GM21723 (cell line): Measurements from ENCODE around the gene B4GALT6.

Source experiments
- ATAC-seq: cut with Tn5 transposase; IDR thresholded peaks from one replicate; pipeline ENCODE4 v1.9.1; 2021; ENCODE audit warnings: mild to moderate bottlenecking, moderate library complexity; ENCODE audit not compliant: unreplicated experiment

The B4GALT6 gene

DNA sequence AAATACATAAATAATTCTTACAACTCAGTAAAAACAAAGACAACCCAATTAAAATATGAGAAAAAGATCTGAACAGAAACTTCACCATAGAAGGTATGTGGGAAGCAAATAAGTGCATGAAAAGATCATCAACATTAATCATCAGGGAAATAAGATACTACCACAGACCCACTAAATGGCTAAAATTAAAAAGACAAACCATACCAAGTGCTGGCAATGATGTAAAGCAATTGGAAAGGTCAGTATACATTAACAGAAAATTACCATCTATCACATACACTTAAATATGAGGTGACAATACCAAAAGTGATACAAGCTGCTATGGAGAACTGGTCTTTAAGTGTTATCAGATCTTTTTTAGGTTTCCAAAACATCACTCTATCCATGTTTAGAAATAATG is 48.0 kb downstream of the B4GALT6 start:
- no peak for ATAC-seq

DNA sequence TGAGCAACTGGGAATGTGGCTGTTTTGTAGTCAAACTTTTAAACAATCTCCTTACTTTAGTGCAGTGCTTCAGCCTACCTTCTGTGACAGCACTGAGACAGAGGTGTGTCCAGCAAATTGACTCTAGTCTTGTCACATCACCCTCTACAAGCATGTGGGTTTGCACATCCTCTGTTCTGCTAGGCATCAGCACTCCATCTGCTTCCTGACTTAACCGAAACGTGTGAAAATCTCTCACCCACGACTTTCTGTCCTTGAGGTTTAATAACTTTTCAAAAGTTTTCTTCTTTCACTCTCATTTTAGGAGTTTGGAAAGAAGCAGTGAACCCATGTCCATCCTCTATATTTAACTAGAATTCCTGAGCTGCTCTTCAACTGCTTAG is 50.1 kb downstream of the B4GALT6 start:
- ATAC-seq, result peak; percentile 98

- ATAC-seq, result peak; percentile 22
Measured at GRCh38 chr18:31633392-31634330, 50.7 kb downstream of the B4GALT6 start.

DNA sequence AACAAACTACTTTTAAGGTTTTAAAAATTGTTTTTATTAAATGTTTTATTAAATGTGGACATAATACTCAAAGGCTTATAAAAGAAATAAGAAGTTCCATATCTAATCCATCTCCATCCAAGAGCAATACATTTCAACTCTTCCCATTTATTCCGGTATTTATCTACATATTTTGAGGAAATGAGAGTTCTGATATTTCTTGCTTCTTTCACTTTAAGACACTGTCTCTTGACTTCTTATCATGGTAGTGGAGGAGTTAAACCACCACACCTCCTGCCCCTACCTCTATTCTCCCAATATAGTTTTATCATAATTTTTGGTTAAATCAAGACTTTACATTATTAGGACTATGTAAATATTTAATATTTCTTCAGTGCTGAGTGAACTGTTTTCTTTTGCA is 52.0 kb downstream of the B4GALT6 start:
- no peak for ATAC-seq

- ATAC-seq, result no peak
Measured at GRCh38 chr18:31631526-31631925, 52.9 kb downstream of the B4GALT6 start.

DNA sequence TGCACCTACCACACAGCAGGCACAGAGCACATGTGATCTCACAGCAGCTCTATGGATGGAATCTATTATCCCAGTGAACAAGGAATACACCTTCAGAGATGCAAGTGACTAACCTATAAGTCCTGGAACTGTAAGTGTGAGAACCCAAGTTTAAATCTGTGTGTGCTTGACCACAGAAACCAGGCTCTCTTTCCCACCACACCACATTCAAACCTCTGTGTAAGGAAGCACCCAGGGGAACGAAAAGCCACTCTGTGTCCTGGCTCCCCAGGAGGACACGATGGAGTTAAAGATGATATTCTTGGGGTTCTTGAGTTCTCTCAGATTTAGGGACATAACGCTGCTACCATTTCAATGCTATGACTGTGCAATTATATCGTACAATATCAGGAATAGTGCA is 53.8 kb downstream of the B4GALT6 start:
- ATAC-seq, result no peak

GRCh38 chr18:31626409-31626808 is 58.0 kb downstream of the B4GALT6 start:
- ATAC-seq, result no peak

DNA sequence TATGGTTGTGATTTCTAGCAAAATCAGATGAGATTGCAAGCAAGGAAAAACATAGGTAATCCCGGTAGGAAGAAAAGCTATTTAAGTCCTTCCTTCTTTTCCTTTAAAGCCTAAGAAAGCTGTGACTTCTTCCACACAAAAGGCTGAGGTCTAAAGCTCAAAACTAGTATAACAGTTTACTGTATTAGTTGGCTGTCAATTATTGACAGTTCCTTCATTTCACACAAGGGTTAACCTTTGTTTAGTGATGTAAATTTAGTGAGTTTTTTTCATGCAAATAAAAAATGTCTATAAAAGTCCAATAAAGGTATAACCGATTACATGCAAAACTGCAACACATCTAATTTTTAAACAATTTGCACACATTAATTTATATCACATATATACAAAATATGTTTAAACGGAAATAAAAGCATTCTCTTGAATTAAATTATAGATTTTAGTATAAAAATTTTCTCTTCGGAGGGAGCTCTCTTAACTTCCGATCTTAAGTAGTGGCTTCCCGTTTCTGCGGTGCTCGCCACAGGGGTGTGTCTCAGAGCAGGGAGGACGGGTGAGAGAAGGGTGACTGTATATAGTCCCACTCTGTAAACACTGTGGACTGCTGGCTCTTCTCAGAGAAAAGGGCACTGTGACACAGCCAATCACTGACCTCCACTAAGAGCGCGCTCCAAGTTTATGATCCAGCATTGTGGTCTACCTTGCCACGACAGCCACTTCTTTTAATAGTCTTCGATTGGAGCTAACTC is 59.3 kb downstream of the B4GALT6 start:
- no peak for ATAC-seq

- ATAC-seq, result no peak
Measured at GRCh38 chr18:31619291-31619690, 65.1 kb downstream of the B4GALT6 start.

DNA sequence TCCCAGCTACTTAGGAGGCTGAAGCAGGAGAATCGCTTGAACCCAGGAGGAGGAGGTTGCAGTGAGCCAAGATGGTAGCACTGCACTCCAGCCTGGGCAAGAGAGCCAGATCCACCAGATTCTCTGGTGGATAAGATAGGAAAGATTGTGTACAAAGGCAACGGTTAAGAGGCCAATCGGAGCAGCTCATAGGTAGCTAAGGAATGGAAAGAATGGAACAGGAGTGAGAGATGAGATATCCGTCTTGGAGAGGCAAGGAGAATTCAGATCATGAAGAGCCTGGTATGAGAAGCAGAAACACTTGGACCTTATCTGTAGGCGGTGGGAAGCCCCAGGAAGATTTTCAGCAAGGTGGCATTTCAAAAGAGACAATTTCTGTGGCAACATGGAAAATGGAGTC is 65.6 kb downstream of the B4GALT6 start:
- no peak for ATAC-seq

- peak; percentile 74 for ATAC-seq
Measured at GRCh38 chr18:31617031-31617717, 67.2 kb downstream of the B4GALT6 start.

DNA sequence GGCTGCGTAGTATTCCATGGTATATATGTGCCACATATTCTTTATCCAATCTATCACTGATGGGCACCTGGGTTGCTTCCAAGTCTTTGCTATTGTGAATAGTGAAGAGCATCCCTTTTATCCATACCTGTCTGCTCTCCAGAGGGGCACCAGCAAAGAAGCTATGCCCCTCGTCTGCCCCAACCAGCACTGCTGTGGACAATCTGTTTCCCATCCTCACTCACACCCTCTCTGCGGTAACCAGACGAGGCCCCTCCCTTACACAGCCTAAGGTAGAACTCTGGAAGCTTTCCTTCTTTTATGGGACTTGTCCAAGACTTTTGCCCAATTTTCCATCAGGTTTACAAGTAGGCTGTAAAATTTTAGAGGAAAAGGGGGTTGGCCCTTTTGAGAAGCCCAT is 67.8 kb downstream of the B4GALT6 start:
- no peak for ATAC-seq

GRCh38 chr18:31614044-31614443 is 70.3 kb downstream of the B4GALT6 start:
- no peak for ATAC-seq

- ATAC-seq, result no peak
Measured at GRCh38 chr18:31612124-31612523, 72.3 kb downstream of the B4GALT6 start.

GRCh38 chr18:31611511-31611910 is 72.9 kb downstream of the B4GALT6 start:
- ATAC-seq, result no peak

DNA sequence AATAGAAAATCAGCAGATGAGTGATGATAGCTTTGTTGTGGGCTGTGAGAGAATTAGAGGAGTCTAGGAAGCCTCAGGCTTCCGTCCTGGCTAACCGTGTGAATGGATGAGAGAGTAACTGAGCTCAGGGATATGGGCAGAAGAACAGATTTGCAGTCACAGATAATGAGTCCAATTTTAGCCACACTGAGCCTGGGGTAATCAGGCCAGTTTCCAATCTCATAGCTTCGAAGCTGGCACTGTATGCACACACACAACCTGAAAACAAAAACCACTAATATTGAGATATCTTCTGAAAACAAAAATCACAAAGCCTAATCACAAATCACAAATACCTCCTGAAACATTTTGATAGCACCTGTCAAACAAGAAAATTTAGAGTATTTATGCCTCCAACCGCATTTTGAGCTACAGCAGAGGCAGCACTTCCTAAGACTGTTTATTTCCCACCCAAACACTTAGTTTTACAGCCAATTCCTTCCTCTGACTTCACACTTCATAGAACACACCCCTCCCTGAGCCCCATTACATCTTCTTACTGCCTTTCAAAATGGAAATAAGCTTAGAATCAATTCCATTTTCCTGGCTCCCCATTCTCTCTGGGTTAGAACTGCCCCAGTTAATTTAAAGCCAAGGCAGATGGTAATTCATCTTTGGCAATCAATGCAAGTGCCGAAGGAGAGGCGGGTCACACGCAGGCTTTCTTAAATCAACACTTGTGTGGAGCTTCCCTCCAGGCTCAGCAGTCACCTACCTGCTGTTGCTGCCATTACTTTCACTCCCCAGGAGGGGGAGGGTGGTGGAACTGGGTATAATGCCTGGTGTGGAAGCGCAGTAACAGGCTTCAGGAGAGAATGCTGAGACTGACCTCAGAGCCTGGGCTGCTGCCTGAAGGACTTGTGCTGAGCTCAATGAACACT is 73.8 kb downstream of the B4GALT6 start:
- no peak for ATAC-seq

DNA sequence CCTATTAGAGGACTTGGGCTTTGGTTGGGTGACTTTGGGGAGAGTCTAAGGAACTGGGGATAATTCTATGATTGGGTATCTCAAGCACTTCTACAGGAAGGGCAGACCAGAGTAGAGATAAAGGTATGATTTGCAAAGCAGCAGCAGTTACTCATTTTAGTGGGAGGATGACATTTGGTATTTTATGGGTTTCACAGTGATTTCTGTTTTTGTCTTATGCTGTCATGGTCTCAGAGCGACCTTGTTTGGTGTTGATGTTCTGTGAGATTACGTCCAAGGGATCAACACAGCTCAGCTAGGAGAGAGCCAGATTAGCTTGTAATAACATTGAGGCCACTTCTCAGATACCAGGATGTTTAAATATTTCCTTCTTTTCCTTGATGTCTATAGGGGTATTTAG is 74.5 kb downstream of the B4GALT6 start:
- no peak for ATAC-seq

DNA sequence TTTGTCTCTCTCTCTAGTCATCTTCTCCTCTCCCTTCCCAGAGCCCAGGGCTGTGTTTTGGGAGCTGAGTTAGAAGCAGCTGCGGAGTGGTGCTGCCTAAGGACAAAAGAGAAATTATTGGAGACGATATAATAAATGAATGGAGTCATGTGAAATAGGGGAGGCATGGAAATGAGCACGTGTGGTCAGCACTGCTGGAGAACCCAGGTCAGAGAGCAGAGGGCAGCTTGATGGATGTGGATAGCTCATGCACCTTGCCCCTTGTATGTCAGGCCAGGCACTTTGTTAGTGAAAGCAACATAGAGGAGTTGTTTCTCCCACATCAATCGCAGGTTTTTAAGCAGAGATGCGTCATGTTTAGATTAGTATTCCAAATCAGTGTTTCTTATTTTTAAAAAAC is 77.0 kb downstream of the B4GALT6 start:
- ATAC-seq, result no peak

GRCh38 chr18:31606265-31606664 is 78.1 kb downstream of the B4GALT6 start:
- no peak for ATAC-seq

DNA sequence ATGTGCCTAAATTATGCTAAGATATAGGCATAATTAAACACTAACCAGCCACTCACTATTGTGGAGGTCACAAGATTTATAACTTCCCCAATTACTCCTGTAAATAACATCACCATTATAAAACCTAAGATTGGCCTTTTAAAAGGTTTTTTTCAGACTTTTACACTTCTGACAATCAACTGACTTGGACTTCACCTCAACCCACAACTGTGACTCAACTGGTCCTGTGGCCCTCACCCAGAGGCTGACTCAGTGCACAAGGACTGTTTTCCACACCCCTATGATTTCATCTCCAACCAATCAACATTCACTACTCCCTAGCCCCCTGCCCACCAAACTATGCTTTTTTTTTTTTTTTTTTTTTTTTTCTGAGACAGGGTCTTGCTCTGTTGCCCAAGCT is 81.1 kb downstream of the B4GALT6 start:
- no peak for ATAC-seq
